GM21529 (cell line): ENCODE measurements around the gene MORC3.

Source experiments
- ATAC-seq: cut with Tn5 transposase; IDR thresholded peaks from one replicate; pipeline ENCODE4 v1.9.1; 2021; ENCODE audit not compliant: unreplicated experiment

MORC3 gene

DNA sequence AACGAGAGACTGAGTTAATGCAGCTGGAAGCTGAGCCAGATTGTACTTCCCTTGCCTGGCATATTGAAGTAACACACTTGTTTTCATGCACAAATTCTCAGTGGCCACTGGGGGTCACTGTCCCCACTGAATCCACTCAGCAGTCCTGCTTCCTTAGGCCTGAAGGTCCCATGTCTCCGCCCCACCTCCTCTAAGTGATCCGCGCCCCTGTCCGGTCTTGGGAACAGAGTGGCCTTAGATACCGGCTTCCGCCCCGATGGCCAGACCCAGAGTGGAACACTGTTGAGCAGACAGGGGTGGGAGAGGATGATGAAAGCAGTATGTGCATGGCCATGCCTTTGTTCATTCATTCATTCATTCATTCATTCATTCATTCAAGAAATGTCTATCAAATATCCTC is 100.0 kb downstream of the MORC3 start:
- ATAC-seq: no peak

DNA sequence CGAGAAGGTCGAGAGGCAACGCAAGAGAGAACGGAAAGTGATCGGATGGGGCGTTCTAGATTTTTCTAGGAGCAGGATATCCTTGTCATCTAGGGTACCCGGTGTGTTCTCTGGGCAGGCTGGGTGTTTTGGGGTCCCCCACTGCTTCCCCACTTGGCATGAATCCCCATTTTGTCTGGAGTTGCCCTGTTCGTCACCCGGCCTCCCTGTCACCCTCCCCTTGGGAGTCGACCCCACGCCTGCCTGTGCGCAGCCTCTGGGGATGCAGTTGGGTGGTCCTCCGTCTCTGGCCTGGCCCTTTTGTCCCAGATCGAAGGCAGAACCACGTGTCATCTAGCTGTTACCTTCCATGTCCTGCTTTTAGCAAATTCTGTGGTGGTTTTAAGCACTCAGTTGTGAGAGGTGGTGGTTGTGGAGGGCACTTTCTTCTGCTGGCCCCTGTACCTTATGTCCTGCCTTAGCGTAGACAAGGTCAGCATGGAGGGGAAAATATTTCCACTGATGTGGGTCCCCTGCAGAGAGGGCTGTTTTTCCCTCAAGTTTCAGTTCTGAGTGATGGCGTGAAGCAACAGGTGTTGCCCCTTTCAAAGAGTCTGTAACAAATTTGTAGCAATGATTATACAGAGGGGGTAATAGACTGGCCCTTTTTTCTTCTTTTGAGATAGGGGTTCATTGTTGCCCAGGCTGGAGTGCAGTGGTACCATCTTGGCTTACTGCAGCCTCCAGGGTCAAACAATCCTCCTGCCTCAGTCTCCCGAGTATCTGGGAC is 100.8 kb downstream of the MORC3 start:
- no peak for ATAC-seq

DNA sequence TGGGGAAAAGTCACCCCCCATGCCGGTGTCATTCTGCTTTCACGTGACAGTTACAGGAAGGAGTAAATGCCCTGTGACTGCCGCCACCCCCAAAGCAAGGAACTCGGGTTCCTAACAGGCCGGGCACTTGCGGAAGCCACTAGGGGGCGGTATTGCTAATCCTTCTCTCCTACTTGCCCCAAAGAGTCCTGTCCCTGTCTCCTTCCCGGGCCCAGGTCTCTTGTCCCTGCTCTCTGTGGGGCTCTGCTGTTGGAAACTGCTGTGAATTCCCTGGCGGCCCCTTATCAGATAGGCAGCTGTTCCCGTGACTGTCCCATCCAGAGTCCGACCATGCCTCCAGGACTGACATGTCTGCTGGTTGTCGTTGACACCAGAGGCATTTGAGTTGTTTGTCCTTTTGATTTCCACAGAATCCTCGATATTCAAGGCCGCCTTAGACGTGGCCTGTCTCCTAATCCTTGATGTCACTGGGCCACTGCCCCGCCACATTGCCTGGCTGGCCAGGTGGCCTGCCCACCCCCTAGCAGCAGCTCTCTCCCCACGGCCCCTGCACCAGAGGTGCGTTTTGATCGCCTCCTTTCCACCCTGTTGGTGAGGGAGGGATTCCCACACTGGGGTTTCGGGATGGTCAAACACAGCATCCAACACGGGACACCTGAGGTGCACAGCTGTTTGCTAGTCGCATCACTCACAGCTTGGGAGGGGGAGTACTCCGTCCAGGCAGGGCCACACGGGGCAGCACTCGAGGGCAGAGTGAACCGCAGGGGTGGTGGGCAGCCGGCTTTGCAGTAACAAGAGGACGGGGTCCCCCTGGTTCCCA is 102.5 kb downstream of the MORC3 start:
- no peak for ATAC-seq

DNA sequence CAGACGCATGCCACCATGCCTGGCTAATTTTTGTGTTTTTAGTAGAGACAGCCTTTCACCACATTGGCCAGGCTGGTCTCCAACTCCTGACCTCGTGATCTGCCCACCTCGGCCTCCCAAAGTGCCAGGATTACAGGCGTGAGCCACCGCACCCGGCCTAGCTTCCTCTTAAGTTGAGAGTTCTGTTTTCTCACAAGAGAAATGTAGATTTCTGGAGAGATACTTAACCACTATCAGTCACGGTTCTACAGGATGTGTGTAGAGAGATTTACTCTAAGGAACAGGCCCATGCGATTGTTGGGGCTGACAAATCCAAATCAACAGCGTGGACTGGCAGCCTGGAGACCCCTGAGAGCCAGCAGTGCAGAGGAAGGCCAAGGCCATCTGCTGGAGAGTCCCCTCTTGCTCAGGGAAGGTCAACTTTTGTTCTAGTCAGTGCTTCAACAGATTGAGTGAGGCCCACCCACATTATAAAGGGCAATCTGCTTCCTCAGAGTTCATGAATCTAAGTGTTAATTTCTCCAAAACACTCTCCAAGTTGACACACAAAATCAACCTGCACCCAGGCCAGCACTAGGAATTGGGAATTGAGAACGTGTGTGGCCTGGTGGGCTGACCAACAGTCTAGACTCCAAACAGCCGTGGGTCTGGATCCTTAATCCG is 103.9 kb downstream of the MORC3 start:
- ATAC-seq: no peak

DNA sequence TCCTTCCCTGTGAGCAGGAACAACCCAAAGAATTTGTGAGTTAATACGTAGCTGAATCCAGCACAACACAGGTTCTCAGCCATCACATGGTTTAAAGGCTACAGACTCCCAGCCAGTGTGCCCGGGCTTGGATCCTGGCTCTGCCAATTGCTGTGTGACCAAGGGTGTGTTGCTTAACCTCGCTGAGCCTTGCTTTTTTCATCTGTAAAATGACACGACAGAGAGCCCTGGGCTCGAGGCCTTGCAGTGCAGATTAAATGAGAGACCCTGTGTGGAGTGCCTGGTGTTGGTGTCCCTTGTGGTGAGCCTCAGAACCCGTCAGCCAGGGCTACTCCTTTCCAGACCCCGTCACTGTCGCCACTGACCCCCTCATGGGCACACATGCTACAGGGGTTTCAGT is 104.6 kb downstream of the MORC3 start:
- ATAC-seq: no peak

DNA sequence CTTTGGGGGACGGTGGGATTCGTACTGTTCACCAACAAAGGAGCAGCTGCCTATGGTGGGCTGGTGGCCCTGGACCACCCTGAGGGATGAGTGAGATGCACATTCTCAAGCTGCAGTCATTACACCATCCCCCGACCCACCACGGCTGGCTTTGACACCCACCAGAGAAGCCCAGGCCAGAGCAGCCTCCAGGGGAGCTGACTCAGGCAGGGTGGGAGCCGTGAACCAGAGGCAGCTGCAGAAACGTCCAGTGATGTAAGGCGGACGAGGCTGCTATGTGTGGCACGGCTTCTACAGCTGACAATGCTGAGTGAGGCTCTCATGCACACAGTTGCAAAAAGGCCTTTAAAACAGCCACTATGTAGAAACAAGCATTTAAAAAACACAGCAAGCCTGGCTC is 105.3 kb downstream of the MORC3 start:
- ATAC-seq: no peak
